Colon (tissue), 2 donors: ENCODE results near the gene CASP7.

Source experiments
- FAIRE-seq: peaks from 2 replicates; lab custom pipeline; 2012; peaks lifted over from hg19 to GRCh38; lab: Jason Lieb, UNC
- donor health status: control.
- donor health status: control.

Gene CASP7

DNA sequence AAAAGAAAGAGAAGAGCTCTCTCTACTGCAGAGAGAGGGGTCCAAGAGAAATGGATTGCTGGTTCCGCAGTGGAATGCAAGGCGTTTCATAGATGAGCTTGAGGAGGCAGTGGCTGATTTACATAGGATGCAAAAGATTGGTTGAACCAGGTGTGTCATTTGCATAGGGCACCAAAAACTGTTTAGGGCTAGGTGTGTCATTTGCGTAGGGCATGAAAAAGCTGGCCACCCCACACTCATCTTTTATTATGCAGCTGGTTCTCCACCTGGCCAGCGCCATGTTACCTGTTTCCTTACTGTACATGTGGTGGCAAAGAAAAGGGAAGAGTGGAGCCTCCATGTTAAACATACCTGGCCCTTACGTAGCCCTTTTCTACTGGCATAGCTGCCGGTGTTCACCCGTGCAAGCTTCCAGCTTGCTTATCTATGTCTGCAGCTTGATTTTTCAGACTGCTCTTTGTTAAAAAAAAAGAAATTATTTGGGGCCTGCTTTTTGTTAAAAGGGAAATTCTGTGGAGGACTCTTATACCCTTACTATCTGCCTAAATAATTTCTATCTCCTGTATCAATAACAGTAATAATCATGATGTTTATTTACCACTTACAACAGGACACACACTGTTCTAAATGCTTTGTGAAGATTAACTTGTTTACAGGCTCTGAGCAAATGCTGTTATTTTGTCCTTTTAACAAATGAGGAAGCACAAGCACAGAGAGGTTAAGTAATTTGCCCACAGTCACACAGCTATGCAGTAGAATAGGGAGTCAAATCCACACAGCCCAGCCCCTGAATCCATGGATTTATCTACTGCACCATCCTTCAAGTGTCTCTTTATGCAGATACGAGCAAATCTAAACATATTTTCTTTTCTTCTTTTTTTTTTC lies 33.3 kb downstream of the CASP7 start:
- no peak for FAIRE-seq

DNA sequence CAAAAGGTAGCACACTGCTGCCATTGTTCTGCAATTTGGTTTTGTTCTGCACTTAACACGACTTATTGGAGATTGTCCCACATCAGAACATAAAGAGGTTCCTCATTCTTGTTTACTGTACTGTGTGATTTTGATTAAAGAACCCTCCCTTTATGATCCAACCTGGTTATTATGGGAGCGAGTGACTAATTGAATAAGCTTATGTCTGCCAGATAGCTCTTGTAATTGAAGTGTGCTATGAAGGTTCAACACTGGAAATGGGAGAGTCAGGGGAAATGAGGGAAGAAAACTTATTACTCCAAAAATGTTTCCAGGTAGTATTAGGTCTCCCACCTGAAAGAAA lies 33.9 kb downstream of the CASP7 start:
- no peak for FAIRE-seq

DNA sequence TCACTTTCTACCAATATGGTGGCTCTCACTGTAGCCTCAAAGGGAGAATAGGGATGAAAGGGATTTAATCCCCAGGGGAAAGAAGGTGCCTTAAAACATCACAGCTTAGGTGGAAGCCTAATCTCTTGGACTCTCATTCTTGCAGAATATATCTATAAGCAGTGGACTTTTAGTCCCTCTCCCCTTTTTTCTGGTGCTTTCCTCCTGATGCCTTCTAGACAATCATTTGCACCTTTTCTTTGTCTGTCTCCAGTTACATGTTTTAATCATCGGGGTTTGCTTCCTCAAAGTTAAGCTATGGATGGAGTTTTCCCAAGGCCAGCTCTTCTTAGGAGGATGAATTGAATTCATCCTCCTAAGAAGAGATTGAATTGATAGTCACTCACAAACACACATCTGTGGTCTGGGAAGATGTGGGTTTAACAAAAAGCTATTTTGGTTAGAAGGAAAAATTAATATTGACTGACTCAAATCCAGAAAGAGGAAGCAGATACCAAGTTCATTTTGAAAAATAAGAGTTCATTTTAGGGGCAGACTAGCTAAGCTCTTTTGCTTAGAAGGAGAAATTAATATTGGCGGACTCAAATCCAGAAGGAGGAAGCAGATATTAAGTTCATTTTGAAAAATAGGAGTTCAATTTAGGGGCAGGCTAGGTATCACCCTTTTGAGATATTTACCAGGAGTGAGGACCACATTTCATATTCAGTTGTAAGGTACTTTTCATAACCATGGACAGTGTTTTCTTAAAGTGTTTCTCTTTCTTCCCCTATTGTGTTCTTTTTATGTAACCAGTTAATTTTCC lies 36.6 kb downstream of the CASP7 start:
- FAIRE-seq: no peak

DNA sequence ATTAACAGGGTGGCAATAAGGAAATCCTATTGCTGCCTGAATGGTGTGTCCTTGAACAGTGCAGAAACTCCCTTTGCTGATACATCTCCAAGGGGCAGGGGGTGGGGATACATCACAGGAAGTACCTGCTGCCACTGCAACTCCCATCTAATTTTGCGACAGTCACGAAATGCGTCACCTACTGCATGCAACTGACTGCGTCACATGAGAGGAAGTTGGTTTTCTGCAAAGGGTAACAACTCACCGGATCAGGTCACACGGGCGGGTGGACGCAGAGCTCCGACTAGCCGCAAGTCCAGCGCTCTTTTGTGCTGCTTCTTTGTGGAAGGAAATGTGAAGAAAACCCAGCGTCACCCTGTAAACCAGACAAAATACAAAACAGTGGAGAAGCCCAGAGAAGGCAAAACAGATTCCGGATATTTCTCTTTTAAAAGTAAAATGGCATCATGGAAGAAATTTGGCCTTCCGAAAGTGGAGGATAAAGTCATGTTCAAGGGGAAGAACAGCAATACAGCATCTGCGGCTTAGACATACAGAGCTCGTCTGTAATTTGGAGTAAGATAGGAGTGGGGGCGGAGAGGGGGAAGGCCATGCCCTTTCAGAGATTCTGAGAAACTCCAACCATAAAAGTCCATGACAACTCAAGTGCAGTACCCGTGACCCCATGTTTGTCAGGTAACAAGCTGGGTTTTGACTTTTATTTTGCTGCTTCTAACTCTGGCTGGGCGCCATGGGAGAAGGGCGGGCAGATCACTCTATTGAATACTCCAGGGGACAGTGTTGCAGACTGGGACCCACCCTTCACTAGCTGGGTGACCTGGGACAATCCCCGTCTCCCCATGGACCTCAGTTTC lies 39.5 kb downstream of the CASP7 start:
- FAIRE-seq: no peak

DNA sequence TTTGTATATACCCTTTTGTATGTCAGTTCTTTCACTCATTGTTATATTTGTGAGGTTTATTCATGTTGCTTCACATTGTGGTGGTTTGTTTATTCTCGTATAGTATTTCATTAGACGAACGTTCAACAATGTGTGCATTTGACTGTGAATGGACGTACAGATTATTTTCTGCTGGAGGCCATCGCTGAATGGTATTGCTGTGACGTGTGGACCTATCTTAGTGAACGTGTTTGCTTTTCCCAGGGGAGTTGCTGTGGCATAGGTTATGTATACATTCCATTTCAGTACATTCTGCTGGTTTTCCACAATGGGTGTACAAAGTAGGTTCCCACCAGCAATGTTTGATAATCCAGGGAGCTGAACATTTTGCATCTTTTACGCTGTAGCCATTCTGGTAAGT lies 40.7 kb downstream of the CASP7 start:
- no peak for FAIRE-seq

DNA sequence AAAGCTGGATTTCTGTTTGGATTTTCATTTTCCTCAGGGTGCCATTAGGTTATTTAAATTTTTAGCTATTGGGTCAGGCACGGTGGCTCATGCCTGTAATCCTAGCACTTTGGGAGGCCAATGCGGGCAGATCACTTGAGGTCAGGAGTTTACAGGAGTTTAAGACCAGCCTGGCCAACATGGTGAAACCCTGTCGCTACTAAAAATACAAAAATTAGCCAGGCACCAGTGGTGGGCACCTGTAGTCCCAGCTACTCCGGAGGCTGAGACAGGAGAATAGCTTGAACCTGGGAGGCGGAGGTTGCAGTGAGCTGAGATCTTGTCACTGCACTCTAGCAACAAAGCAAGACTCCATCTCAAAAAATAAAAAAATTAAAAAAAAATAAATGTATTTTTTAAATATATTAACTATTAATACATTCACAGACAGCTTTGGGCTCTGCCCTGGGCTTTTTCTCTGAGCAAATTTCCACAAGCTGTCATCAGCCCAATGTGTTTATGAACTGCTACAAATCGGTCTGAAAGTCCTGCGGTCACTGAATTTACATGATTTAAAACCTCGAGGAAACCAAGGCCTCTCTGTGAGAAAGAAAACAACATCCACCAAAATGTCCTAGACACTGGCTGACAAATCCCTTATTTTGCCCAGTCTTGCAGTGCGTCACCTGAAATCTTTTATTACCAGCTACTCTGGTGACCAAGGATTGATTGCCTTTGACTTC lies 52.6 kb downstream of the CASP7 start:
- FAIRE-seq: no peak

DNA sequence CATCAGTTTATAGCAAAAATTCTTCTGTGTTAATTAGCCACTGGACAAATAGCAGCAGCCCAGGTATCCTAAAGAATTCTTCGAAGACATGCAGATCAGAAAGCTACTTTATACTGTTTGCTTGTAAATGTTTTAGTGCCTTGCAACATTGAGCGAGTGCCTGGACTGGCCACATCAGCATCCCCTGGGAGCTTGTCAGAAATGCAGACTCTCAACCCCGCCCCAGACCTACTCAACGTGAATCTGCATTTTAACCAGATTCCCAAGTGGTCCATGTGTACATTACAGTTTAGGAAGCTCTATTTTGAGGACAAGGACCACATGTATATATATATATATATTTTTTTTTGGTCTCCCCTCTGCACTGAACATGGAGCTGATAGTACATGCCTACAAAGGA lies 53.3 kb downstream of the CASP7 start:
- no peak for FAIRE-seq

DNA sequence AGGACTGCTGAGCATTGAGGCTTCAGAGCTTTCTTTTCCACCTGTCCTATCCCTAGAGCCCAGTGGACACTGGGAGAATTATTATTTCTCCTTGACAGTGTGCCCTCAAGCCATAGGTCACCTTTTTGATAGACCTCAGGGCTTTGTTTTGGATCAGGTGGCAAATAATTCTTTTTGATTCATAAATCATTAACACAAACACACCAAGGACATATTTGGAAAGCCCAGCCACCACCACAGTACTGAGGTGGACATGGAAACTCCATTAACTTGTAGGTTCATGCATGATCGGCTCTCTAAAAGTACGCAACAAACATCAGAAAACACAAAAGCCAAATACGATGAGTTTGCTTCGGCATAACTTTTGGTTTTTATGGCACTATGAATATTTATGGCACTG lies 53.9 kb downstream of the CASP7 start:
- no peak for FAIRE-seq

DNA sequence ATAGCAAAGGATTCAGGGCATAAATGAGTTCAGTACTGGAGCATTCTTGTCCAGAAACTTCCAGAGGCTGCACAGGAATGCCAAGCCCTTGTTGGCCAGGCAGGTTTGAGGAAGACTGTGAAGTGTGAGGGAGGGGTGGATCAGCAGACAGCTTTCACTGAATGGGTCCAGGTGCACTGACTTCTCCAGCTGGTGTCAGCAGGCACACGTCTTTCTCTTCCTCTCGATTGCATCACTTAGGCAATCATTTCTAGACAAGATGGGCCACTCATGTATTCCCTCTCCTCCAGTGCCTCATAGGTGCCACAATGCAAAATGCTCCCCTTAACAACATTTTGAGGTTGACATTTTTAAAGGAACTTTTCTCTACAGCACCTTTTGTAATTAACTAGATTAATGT lies 56.2 kb downstream of the CASP7 start:
- FAIRE-seq: no peak

DNA sequence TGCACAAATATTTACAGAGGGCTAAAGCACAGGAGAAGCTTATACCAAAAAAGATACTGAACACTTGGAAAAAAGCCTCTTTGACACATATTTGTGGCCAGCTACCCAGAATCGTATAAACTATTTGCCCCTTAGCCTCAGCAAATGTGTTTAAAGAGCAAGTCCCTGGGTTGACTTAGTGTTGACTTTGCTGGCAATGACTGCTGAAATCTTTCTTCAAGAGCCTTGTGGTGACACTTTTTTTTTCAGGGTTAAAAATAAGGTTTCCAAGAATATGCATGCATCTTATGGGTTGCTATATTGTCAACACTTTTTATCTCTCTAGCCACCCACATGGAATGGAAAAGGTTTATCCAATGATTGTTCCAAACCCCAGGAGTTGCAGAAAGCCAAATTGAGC lies 56.9 kb downstream of the CASP7 start:
- FAIRE-seq: no peak

DNA sequence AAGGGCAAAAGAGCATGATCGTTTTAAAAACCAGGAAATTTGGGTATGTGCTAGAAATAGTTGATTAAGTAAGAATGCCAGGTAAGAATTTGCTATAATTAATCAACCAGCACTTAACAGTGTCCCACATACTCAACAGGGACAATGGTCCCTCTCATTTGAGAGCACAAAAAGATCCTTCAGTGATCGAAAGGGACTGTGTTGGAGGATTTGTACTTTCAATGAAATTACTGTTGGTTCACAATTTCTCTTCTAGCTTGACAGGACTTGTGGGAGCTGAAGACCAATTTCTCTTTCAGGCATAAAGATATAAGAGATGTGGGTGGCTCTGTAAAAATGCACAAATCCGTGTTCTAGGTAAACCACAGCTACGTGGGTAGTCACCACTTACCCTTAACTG lies 59.3 kb downstream of the CASP7 start:
- FAIRE-seq: no peak

DNA sequence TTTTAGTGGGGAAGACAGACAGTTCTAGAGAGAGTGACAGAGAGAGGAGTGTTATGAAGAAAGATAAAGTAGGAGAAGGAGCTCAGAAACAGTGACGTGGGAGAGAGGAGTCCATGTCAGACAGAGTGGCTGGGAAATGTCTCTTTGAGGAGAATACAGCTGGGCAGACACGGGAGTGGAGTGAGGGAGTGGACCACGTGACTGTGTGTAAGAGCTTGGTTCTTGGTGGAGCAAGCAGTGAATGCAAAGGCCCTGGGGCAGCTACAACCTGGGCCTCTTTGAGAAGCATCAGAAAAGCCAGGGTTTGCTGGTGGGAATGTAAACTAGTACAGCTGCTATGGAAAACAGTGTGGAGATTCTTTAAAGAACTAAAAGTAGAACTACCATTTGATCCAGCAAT lies 59.9 kb downstream of the CASP7 start:
- no peak for FAIRE-seq

DNA sequence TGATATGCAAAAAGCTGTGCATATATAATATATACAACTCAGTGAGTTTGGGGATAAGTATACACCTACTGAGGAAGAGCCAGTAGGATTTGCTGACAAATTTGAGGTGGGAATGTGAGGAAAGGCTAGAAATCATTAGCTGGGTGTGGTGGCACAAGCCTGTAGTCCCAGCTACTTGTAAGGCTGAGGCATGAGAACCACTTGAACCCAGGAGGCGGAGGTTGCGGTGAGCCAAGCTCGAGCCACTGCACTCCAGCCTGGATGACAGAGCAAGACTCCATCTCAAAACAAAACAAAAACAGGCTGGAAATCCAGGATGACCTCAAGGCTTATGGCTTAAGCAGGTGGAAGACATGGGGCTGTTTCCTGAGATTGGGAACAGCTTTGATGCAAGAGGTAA lies 61.1 kb downstream of the CASP7 start:
- FAIRE-seq: no peak

DNA sequence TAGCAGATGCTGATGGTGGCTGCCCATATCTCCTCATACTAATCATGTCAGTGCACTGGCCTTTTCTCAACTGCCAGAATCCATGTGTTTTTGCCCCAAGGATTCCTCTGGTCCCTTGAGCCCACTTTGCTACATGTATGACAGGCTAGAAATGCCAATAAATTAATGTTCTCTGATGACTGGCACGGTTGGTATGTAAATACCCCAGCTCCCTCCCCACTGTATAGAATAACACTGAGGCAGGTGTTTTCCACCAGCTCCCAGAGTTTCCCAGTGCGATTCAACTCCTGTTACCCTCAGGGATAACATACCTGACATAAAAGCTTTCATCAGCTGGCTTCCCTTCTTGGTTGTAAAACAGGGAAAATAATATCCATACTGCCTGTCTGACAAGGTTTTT lies 62.8 kb downstream of the CASP7 start:
- no peak for FAIRE-seq

DNA sequence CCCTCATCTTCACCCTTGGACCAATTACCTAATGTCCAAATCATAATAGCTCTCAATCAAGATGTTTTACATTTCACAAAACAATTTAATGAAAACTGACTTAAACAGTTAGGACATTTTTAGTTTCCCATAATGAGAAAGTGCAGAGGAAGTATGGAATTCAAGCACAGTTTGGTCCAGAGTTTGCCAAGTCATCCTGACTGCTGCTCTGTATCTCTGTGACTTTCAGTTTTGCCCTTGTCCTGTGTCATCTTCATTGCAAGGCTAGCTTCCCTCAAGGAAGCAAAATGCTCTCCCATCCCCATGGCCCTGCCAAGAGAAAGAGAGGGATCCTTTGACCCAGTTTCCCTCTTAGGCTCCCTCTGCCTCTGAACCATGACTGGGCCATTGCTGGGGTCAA lies 63.9 kb downstream of the CASP7 start:
- FAIRE-seq: no peak

DNA sequence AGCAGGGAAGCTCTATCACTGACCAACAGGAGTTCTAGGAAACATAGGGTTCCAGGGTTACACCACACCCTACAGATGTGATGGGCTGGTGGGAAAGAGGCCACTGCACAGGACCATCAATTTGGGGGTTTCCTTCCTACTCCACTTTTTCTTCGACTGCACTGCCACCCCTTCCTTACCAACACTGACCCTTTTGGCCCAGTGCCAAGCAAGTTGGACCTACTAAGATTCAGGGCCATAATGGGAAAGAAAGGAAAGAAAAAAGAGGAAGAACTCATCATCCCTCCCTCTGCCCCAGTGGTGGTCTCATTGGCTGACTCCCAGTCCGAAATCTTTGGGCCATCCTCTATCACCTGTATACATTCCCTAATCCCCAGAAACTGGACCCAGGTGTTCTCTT lies 65.7 kb downstream of the CASP7 start:
- FAIRE-seq: no peak

DNA sequence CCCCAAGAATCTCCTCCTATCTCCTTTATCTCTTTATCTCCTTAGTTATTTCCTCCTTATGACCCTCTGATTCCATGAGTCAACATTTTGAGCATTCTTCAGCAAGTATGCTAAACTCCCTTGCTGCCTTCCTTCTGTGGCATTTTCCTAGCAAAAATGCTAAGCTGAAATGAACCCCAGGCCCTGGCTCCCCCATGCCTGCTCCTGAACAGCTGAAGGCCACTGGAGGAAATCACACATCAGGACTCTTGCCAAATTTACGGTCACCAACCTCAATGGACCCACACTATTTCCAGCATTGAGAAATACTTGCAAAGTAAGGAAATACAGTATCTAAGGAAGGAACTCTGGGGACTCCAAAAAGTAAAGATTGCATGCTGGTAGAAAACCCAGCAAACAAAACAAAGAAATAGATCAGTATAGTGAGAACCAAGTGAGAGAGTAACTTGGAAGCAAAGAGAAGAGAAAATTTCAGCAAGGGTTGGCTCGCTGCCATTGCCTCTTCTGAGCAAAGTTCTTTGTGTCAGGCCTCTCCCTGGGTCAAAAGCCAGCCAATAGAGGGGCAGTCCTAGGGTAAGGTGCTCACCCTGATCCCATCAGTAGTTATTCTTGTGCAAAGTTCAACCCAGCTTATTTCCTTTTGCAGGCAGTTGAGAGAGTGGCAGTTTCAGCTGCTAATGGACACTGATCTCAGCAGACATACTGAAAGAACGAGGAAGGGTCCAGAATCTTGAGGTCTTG lies 66.7 kb downstream of the CASP7 start:
- FAIRE-seq: no peak

DNA sequence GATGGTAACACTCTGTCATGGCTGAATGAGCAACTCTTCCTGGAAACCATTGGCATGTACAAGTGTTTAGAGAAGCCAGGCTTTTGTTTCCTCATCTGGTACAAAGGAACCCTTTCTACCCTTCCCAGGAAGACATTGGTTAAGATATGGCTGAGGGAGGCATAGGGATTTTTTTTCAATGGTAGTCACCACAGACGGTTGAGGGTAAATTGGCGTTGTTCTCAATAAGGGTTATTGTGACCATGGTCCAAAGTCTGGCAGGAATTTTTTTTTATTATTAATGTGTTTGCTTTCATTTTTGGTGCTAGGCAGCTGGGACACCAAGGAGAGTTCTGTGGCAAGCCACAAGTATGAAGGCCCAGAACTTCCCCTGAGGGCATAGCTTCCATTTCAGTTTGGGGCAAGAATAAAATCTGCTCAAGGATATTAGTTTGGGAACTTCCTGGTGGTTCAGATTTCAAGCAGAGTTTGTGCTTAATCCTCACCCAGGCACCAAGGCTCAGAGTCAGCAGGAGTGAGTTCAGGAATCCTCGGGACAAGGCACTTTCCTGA lies 71.5 kb downstream of the CASP7 start, which contains the start of gene PLEKHS1:
Gene PLEKHS1 (plus strand): TSS at position 502 of the 552 bp plus-strand sequence. CDS start 3,596 bp downstream, outside the sequence.
- no peak for FAIRE-seq

DNA sequence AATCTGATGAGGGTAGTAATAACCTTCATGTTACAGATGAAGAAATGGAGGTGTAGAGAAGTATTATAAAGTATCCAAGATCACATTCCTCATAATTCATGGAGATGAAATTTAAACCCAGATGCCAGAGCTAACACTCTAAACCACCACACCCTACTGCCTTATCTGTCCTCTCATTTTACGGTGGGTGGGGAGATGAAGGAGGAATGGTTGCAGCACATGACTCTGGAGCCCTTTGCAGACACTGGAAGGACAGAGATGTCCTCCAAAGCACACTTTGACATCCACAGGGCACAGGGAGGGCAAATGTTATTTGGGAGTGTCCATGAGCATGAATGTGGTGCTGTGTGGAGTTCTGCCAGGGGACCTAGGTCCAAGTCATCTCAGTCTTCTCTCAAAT lies 72.8 kb downstream of the CASP7 start:
- FAIRE-seq: no peak

DNA sequence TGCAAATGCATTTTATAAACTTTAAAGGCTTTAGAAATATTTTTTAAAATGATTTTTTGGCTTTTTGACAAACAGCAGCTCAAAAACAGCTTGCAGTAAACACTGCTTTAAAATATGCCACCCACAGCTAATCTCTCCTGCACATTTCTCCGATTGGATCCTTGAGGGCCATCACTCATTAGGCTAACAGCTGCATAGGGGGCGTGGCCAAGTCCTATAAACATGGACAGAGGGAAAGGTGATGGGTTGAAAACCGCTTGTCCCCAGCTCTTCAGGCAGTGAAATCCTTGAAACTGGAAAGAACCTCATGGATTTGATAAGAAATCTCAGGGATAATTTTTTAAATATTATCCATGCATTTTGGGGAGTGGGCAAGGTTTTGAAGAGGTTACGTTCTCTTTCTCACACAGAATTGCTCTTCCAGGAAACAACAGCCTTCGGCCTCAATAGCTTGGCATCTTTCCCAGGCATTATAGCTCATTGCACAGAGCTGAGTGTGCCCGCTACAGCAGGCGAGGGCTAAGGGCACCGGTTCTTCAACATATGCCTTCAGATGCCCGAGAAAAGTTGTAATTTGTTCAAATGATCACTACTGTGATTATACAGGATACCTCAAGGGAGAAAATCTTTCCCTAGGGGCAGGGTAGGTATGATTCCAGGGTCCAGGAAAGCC lies 73.4 kb downstream of the CASP7 start:
- FAIRE-seq: no peak
